SH-SY5Y (cell line): ENCODE results near the gene MSI1.

ENCODE experiments used
- GATA2 ChIP-seq: IDR thresholded peaks from 2 replicates; pipeline ENCODE4 v1.6.1; 2011; ENCODE audit warnings: mild to moderate bottlenecking, low read depth, low read length
- GATA3 ChIP-seq: IDR thresholded peaks from 2 replicates; pipeline ENCODE4 v1.6.1; 2011; ENCODE audit warnings: low read depth, mild to moderate bottlenecking, low read length, moderate library complexity

Gene MSI1

DNA sequence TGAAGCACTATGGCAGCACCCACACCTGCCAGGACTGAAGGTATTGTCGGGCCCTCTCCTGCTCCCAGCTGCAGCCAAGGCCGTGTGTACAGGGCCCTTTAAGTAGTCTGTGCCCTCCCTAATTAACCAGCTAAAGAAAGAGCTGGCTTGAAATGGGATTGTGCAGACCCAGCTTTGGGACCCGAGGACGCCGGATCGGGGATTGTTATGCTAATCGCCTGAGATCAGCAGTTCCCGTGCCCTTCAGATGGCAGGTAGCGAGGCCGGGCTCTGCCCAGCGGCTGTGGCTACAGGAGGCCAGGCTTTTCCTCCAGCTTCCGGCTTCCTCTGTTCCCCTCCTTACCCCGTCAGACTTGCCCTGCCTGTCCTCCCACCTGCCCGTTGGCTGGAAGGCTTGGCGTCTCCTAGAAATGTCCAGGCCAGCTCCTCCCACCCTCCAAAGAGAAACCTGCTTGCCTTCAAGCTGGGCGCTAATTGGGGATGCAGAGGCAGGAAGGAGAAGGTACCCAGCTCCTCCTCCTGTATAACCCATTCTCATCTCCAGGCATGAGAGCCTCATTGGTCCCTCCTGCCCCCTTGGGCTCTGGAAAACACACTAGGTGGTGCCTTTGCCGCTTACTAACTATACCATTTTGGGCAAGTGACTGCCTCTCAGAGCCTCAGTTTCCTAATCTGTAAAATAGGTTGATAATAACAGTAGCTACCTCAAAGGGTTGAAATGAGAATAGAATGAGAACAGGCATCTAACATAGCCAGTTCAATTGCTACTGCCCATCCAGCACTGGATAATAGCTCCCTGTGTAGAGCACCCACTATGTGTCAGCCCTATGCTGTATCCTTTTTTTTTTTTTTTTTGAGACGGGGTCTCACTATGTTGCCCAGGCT lies 25.8 kb upstream of the MSI1 start:
- TF ChIP-seq GATA3 (no peak), GATA2 (no peak)

- TF ChIP-seq GATA2 (no peak), GATA3 (no peak)
Measured at GRCh38 chr12:120390540-120391120, 21.7 kb upstream of the MSI1 start.

DNA sequence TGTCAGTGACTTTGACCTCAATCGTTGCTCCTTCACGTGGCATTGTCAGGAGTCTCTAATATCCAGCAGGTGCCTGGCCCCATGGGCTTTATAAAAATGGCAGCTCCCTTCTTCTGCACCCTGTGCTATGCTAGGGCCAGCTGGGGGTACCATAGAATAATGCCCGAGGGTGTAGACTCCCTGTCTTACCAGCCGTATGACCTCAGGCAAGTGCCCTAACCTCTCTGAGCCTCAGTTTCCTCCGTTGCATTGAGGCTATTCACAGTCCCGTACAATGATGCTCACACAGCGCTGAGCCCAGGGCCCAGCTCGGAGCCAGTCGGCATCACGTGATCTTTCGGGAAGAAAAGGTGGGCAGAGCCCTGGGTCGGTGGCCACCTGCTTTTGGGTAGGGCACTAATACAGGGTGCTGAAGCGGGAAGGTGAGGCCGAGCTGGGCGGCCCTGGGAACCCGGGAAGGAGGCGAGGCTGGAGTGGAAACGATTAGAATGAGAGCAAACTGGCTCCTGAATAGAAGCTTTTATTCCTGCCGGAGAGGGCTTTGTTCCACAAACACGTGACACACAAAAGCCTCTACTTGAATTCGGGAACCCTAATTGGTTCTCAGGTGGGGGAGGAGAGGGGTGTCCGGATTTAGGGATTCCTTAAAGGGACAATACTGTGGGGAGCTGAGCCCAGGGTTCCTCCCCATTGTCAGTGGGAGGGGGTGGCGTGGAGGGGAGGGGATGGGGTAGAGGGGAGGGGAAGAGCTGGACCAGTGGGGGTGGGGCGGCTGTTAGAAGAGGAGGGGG lies 19.9 kb upstream of the MSI1 start:
- no peak for TF ChIP-seq GATA2
- TF ChIP-seq GATA3, result no peak

GRCh38 chr12:120381752-120382419 lies 12.9 kb upstream of the MSI1 start:
- TF ChIP-seq GATA3, result no peak
- TF ChIP-seq GATA2, result no peak

DNA sequence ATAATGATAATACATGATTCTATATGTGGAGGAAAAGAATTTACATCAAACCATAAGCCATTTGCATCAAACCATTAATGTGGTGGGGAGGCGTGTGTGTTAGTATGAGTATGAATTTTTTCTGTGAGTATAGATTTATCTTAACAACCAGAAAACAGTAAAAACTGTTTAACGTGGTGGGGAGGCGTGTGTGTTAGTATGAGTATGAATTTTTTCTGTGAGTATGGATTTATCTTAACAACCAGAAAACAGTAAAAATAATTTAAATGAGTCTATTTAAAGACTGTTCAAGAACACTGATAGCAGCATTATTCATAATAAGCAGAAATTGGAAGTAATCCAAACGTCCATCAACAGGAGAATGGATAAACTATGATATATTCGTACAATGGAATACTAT lies 9.1 kb upstream of the MSI1 start:
- TF ChIP-seq GATA2 (no peak), GATA3 (no peak)

GRCh38 chr12:120377611-120378010 lies 8.6 kb upstream of the MSI1 start:
- TF ChIP-seq GATA3, result no peak
- no peak for TF ChIP-seq GATA2

DNA sequence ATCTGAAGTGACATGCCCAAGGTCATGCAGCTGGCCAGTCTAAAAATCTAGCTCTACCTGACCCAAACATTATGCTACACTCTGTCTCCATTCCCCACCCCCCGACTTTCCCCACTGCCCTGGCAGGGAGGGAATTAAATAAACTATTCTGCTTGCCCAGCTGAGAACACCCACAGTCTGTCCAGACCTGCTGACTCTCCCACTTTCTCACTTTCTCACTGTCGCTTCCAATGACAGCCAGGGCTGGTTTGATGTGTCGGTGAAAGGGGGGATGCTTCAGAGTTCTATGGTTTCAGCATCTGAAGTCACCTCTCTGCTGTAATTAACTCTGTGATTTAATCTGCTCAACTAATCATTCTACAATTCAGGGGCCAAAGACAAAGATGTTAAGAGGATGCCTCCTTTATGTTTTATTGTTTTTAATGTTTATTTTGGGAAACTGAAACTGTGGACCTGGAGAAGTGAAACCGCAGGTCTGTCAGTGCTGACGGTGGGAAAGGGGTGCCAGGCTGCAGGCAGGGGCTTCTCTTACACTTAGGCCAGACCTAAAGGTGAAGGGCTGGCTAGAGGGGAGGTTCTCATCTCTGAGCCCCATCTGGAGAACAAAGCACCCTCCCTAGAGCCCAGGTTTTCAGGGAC lies 8.1 kb upstream of the MSI1 start:
- no peak for TF ChIP-seq GATA3
- no peak for TF ChIP-seq GATA2

DNA sequence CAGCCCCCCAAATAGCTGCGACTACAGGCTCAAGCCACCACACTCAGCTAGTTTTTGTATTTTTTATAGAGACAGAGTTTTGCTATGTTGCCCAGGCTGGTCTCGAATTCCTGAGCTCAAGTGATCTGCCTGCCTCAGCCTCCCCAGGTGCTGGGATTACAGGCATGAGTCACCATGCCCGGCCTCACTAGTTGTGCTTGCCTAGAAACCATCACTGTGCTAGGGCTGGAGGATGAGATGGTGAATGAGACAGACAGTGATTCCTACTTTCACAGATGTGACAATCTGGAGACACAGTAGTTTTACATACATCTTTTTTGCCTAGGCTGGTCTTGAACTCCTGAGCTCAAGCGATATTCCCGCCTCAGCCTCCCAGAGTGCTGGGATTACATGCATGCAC lies 7.5 kb upstream of the MSI1 start:
- TF ChIP-seq GATA2, result no peak
- no peak for TF ChIP-seq GATA3

DNA sequence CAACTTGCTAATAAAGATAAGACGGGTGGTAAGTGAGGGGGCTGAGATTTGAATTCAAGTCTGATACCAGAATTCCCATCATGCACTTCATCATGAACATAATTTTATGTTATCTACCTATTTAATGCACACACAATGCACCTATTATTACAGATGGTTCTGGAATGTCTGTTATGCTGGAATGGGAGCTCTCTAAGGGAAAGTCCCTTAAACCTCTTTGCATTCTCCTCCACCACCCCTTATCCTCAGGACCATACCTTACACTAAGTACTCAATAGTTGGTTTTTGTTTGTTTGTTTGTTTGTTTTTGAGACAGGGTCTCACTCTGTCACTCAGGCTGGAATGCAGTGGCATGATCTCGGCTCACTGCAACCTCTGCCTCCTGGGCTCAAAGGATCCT lies 7.0 kb upstream of the MSI1 start:
- TF ChIP-seq GATA3, result no peak

- TF ChIP-seq GATA3, result no peak
- TF ChIP-seq GATA2, result no peak
Measured at GRCh38 chr12:120373683-120374082, 4.7 kb upstream of the MSI1 start.

- no peak for TF ChIP-seq GATA2
- no peak for TF ChIP-seq GATA3
Measured at GRCh38 chr12:120370343-120371243, 1.6 kb upstream of the MSI1 start.

DNA sequence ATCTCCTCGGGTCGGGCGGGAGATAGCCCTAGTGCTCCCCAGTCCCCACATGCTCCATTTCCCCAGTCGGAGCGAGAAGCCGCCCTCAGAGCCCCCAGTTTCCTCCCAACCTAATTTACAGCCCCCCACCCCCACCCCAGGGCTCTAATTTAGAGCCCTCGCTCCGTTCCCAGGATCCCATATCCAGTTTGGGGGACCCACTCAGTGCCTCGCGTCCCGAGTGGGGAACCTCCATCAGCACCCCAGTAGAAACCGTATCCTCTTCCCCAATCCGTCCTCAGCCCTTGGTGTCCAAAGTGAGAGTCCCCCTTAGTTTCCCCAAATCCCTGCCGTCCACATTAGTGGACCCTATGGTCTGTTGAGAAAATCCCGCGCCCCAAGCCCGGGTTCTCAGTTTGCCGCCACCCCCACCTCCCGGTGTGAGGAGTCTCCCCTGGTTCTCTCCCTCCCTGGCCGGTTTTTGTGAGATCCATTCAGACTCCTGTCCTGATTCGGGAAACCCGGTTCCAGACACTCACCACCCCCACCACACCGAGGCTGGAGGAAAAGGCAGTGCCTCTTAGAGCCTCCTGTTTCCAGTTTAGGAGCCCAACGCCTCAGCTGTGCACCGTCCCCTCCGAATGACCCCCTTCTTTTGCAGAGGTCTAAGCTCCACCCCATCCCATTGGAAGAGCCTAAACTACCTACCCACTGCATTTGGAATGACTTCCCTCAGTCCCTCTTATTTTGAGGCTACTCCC lies 809 bp upstream of the MSI1 start:
- TF ChIP-seq GATA2 (no peak), GATA3 (no peak)
